Hypothalamus (tissue), 51 donors: ENCODE results near the gene ALB.

ENCODE experiments used
- DNase-seq, 51 donors: peaks; one replicate each; lab custom pipeline; 2025; lab: John Stamatoyannopoulos, UW

Gene ALB

GRCh38 chr4:73448448-73449203 is 44.5 kb downstream of the ALB start:
- no peak for DNase-seq

- DNase-seq, result no peak
Observed at GRCh38 chr4:73450398-73451004, 46.4 kb downstream of the ALB start.

GRCh38 chr4:73451404-73451803 is 47.3 kb downstream of the ALB start:
- DNase-seq, result no peak

GRCh38 chr4:73451981-73452747 is 48.1 kb downstream of the ALB start:
- no peak for DNase-seq

- DNase-seq, result no peak
Observed at GRCh38 chr4:73452953-73453700, 49.0 kb downstream of the ALB start.

- no peak for DNase-seq
Observed at GRCh38 chr4:73453701-73454005, 49.6 kb downstream of the ALB start.

- DNase-seq, result no peak
Observed at GRCh38 chr4:73454920-73455319, 50.8 kb downstream of the ALB start.

GRCh38 chr4:73456177-73457022 is 52.3 kb downstream of the ALB start:
- DNase-seq, result no peak

GRCh38 chr4:73458184-73459047 is 54.3 kb downstream of the ALB start:
- no peak for DNase-seq

GRCh38 chr4:73459048-73459421 is 54.9 kb downstream of the ALB start:
- no peak for DNase-seq

- DNase-seq, result no peak
Observed at GRCh38 chr4:73460913-73461522, 56.9 kb downstream of the ALB start.

- no peak for DNase-seq
Observed at GRCh38 chr4:73468170-73468569, 64.1 kb downstream of the ALB start.

- no peak for DNase-seq
Observed at GRCh38 chr4:73470728-73471127, 66.6 kb downstream of the ALB start.
